EL (cell line): ENCODE results near the gene SEPTIN8.

Source experiments
- DNase-seq: peaks from one replicate; pipeline ENCODE4 v3.0.0-alpha.2; 2016

Gene SEPTIN8

GRCh38 chr5:132777209-132778069 is at the start of gene SEPTIN8:
Gene SEPTIN8 (minus strand): TSS chr5:132777239. CDS start chr5:132777137, 102 bp downstream.
- peak; percentile 60 for DNase-seq

- DNase-seq = no peak
These were observed 49.5 kb upstream of the SEPTIN8 start for GRCh38 chr5:132826424-132827082.

GRCh38 chr5:132825834-132826391 is 48.9 kb upstream of the SEPTIN8 start:
- no peak for DNase-seq

- DNase-seq = no peak
These were observed 48.2 kb upstream of the SEPTIN8 start for GRCh38 chr5:132825033-132825833.

GRCh38 chr5:132824426-132824825 is 47.4 kb upstream of the SEPTIN8 start:
- no peak for DNase-seq

GRCh38 chr5:132823481-132824050 is 46.5 kb upstream of the SEPTIN8 start:
- no peak for DNase-seq

GRCh38 chr5:132822650-132823480 is 45.8 kb upstream of the SEPTIN8 start:
- no peak for DNase-seq

- DNase-seq = no peak
These were observed 44.8 kb upstream of the SEPTIN8 start for GRCh38 chr5:132821791-132822190.

- no peak for DNase-seq
These were observed 44.3 kb upstream of the SEPTIN8 start for GRCh38 chr5:132821350-132821749.

GRCh38 chr5:132820162-132820754 is 43.2 kb upstream of the SEPTIN8 start:
- peak; percentile 87 for DNase-seq

- no peak for DNase-seq
These were observed 42.4 kb upstream of the SEPTIN8 start for GRCh38 chr5:132819468-132819867.

GRCh38 chr5:132817011-132817410 is 40.0 kb upstream of the SEPTIN8 start:
- no peak for DNase-seq

- no peak for DNase-seq
These were observed 39.5 kb upstream of the SEPTIN8 start for GRCh38 chr5:132816554-132816953.

- no peak for DNase-seq
These were observed 39.0 kb upstream of the SEPTIN8 start for GRCh38 chr5:132816083-132816482.

GRCh38 chr5:132815454-132815853 is 38.4 kb upstream of the SEPTIN8 start:
- DNase-seq = no peak

GRCh38 chr5:132814503-132815294 is 37.7 kb upstream of the SEPTIN8 start:
- no peak for DNase-seq

- peak; percentile 43 for DNase-seq
These were observed 36.8 kb upstream of the SEPTIN8 start for GRCh38 chr5:132813599-132814502.

GRCh38 chr5:132812781-132813598 is 36.0 kb upstream of the SEPTIN8 start, which contains the start of gene SOWAHA:
Gene SOWAHA (plus strand): TSS chr5:132813302. CDS start chr5:132813622, 320 bp downstream.
- DNase-seq = no peak
